Kidney capillary endothelial cell (primary cell): ENCODE data around the gene ARMC12.
A peak's percentile ranks its signal among the peaks of the same experiment; 100 is the strongest.
"Not testable (repeated sequence)": the region's sequence is repeated elsewhere in the genome, so short reads cannot be mapped to it uniquely, and the experiment has no call there.

ENCODE experiments used
- DNase-seq: peaks from one replicate; pipeline ENCODE4 v3.0.0-alpha.2; 2018; ENCODE audit warnings: low spot score

Gene ARMC12

GRCh38 chr6:35718911-35719381 is 17.9 kb upstream of the ARMC12 start:
- no peak for DNase-seq

DNA sequence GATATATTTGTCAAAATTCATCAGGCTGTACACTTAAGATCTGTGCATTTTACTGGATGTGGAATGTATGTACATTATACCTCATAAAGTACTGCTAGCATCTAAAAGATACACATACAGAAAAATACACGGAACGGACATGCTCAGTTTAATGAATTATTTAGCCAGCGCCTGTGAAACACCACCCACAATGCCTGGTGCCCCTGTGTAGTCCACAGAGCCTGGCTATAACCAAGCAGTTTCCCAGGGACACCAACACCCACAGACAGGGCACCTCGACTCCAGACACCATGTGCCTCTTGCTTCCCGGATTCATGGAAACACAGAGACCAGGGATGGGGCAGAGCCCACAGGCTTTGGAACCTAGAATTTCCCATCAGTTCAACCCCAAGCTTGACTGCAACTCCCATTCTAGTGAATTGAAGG is 17.4 kb upstream of the ARMC12 start:
- no peak for DNase-seq

DNA sequence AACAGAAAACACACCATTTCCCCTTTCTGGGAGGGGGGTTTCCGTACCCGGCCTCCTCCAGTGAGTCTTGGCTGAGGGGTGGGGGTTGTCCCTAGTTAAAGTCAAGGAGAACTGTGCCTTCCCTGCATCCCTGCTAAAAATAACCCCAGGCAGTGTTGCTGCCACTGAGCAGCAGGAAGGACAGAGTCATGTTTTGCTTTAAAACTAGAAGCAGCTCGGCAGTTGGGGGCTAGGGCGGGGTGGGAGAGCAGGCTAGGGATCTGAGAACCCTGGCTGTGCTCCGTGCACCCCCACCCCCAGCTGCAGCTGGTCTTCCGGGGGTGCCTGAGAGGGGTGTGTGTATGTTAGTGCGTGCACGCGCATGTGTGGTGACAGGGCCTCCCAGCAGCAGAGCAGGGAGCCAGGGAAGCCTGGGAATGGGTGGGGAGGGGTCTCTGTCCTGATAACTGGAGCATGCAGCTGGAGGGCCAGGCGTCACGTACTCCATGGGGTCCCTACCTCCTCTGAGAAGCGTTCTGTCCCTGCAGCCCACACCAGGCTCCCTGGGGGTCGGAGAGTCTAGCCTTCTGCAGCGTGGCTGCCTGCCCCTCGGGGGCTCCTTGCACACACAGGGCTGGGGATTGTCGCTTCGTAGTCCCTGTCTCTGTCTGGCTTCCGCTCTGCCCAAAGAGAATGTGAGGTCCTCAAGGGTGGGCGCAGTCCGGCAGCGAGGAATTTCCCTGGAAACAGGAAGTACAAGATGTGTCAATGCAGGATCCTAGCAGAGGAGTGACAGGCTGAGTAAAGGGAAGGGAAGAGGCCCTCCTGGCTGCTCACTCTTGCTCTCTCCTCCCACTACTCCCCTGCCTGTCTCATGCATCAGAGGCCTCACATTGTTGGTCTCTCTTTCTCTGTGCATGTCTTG is 16.8 kb upstream of the ARMC12 start:
- DNase-seq, result peak; percentile 87

DNA sequence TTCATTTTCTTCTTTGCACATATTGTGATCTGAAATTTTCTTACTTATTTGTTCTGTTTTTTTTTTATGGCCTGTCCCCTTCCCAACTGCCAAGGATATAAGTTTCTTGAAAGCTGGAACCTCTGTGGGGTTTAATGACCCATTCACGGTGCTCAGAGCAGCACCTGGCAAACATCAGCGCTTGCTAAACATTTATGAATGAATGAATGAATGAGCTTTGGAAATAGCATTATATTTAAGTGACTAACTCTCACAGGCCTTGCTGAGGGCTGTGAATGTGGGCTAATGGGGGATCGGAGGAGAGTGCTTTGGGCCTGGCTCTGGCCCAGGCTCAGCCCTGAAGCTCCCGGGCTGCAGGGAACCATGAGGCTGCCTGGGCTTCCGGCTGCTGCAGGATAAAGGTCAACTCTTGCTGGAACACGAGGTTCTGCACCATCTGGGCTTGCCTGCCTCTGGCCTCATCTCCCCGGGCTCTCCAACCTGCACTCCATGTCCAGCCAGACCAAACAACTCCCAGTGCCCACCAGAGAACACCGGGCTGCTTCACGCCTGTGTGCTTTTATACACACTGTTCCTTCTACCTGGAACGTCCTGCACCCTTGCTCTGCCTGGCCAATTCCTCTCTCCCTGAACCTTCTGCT is 14.6 kb upstream of the ARMC12 start:
- no peak for DNase-seq

DNA sequence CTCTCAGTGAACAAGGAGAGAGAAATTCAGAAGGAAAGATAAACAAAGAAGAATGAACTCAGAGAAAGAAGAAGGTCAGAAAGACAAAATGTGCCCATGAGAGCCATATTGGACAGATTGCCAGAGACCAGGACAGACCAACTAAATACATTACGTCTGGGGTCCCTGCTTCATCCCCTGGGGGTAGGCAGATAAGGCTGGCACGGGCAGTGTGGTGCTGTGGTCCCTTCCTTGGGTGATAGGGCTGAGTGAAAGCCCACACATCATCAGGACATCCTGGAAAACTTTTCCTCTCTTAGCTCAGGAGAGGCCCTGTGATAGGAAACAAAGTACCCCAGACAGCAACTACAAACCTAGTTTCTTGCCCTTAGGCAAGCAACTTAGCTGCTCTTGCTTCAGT is 13.2 kb upstream of the ARMC12 start:
- DNase-seq, result no peak

DNA sequence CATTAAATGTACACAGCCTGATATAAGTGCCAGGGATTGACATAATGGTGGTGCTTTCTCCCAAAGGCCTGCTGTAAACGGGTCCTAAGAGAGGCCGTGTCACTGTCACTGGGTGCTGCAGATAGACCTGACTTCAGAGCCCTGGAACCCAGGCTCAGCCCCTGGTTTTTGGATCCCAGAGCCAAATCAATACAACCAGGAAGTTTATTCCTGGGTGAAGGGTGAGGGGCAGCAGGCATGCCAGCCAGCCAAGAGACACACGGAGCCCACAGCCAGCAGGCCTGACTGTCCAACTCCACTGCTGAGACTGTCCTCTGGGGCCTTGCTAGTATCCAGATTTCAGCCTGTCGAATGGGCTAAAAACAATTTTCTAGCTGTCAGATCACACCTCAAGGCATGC is 12.8 kb upstream of the ARMC12 start:
- DNase-seq, result no peak

- DNase-seq, result no peak
Measured at GRCh38 chr6:35724471-35724870, 12.4 kb upstream of the ARMC12 start.

DNA sequence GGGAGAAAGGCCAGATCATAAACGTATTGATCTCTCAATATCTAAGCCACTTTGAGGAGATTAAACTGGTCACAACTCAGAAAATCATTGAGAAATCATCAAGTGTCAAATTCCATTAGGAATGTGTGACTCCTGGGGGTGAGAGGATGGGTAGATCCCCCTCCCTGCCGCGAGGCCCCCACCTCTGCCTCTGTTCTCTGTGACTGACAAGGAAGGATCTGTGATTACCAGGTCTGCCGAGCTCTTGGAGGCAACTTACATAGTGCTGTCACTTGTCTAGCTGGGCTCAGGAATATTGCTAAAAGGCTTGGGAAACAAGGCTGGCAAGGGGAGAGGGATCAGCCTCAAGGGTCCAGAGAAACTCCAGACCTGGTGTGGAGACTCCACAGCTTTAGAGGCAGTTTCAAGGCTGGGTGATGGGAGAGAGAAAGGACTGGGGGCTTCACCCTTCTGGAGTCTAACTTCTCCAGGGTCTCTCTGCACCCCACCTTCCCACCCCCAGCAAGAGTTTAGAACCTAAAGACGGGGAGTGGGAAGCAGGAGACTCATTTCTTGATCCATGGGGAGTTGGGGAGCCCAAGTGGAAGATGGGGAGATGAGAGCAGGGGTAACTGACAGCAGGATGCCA is 11.6 kb upstream of the ARMC12 start:
- no peak for DNase-seq

DNA sequence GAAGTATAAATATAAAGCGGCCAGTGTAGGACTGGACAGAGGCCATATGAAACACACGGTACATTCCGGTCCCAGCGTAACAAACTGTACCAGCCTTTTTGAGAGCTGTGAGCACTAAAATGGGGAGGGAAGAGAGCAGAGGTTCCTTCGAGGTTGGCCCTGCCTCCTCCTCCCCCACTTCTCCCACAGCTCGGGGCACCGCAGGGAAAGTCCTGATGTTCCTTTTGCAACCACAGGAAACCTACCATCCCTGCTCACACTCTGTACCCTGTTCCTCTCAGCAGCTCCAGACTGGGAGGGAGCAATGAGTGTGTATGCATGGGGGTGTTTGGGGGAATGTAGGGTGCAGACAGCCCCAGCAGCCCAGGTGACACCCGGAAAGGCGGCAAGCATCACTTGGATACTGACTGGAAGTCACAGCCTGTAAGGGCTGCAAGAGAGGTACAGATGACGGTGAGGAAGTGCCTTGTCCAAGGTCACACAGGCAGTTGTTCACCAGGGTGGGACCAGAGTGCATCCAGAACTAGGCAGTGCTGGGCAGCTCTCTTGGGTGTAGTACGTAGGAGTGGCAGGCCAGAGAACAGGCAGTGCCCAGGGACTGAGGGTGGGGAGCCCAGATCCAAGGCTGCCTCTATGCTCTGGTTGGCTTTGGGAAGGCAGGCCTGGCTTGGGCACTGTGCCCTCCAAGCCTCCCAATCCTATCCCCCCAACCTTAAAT is 11.0 kb upstream of the ARMC12 start:
- no peak for DNase-seq

DNA sequence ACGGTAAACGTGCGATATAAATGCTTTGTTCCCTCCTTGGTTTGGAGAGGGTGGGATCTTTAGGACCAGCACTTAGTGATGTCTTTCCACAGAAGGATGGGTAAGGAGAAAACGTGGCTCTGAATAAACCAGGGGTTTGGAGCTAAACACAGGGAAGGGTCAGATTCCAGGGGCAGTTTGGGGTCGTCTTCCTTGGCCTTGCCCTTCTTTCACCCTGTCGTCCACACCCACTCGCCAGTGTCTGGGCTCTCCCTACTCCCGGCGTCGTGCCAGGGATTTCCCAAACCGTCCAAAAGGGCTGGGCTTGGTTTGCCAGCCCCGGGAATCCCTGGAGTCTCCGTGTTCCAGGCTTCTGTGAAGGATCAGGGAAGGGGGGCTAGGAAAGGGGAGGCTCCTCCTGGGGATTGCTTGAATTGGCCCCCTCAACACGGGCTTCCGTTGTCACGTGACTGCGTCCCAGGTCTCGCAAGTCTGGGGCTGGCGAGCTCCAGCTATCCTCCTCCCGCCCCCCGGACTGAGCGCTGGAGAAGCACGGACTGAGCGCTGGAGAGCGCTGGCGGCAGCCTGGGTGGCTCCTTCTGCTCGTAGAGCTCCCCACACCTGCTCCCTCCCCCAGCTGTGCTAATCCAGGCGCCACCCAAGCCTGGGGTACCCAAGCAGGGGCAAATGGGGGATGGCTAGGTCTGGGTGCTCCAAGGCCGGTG is 9.4 kb upstream of the ARMC12 start:
- DNase-seq, result no peak

- peak; percentile 78 for DNase-seq
Measured at GRCh38 chr6:35727935-35728682, 8.7 kb upstream of the ARMC12 start.

GRCh38 chr6:35728683-35729678 is 7.9 kb upstream of the ARMC12 start:
- DNase-seq, result no peak

DNA sequence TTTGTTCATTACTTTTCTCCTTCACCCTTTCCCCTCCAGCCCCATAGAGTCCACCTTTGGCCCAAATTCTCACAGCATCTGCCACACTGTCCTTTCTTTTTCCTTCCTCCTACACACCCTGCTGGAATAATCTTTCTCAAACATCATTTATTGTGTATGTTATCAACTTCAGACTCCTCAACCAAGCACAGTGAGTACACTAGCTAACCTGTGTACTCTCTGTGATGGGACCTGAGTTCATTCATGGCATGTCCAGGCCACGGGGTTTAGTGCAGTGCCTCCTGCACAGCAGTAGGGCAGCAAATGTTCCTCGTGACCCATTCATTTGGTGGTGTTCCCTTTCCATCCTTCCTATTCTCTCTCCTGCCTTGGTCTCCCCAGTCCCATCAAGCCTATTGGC is 7.1 kb upstream of the ARMC12 start:
- DNase-seq, result no peak

GRCh38 chr6:35730745-35731413 is 6.0 kb upstream of the ARMC12 start:
- no peak for DNase-seq

DNA sequence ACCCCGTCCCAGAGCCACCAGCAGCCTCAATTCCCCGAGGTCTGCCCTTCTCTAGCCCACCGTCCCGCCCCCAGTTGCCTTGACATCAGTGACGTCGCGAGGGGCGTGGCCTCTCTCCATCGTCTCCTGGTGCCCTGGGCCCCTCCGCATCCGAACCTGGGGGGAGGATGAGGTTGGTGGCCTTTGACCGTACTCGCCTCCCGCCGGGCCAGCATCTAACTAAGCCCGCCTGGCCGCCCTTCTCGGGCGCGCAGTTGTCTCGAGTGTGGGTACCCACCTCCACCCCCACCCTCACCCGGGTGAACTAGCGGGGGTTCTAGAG is 5.5 kb upstream of the ARMC12 start:
- DNase-seq, result peak; percentile 48

- DNase-seq, result peak; percentile 81
Measured at GRCh38 chr6:35731736-35732532, 4.9 kb upstream of the ARMC12 start.

DNA sequence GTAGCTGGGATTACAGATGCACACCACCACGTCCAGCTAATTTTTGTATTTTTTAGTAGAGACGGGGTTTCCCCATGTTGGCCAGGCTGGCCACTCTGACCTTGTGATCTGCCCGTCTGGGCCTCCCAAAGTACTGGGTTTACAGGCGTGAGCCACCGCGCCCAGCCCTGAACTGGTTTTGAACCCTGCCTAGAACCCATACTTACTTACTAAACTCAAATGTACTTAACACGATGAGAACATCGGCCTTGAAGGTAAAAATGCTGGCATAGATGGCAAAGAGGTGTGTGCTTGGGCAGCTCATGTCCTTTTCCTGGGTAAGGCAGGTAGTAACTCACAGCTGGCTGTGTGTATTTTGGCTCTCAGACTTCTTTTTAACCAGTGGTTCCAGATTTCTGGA is 3.2 kb upstream of the ARMC12 start:
- no peak for DNase-seq

DNA sequence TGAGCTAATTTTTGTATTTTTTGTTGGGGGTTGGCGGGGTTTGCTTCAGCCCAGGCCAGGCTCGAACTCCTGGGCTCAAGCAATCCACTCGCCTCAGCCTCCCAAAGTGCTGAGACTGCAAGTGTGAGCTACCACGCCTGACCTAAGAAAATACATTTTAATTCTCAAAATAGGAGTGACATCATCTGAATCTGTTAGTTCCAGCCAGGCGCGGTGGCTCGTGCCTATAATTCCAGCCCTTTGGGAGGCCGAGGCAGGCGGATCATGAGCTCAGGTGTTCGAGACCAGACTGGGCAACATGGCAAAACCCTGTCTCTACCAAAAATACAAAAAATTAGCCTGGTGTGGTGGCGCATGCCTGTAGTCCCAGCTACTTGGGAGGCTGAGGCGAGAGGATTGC is 2.5 kb upstream of the ARMC12 start:
- not testable (repeated sequence) for DNase-seq
